ENCODE results near the gene LAMB3. TPM values are rescaled to one million over a fixed set of nuclear protein-coding genes. Genes with fewer than 3 reads are reported as not detected.

LAMB3 gene
- polyA plus RNA-seq, 1 of the 3 experiments (the other 2 are of a cell fraction): 18.0 TPM

- Histone ChIP-seq H3K27ac (ENCODE audit: low read depth in 2 of 2, low read length in 1 of 2) (peak overlapping the region in 1 of 2 experiments; percentile 23; a peak in 1 of 4 replicates), H3K9me3 (no peaks in the 10 kb centered on the region), H3K27me3 (ENCODE audit: insufficient read depth) (no peaks in the 10 kb centered on the region), H3K79me2 (ENCODE audit: insufficient read depth) (no peaks in the 10 kb centered on the region), H3K9me2 (no peaks in the 10 kb centered on the region), H3K4me3 (ENCODE audit: low read depth in 2 of 2, low read length in 1 of 2) (no peak overlapping the region), H3K4me2 (no peak overlapping the region), H3K36me3 (replicated peaks in 1 of 2; ENCODE audit: control insufficient read depth in 1 of 2, insufficient read depth in 2 of 2, low read length in 1 of 2) (peaks cover 0 to 13% of the 10 kb centered on the region in 2 experiments), H3F3A (replicated peaks; ENCODE audit: insufficient read depth) (no peaks in the 10 kb centered on the region), H2AFZ (ENCODE audit: low read depth) (no peak overlapping the region), H3K9ac (no peak overlapping the region), H4K20me1 (ENCODE audit: insufficient read depth) (no peaks in the 10 kb centered on the region), H3K4me1 (ENCODE audit: control insufficient read depth in 1 of 2, insufficient read depth in 2 of 2, low read depth in 1 of 2, low read length in 1 of 2) (no peaks in the 10 kb centered on the region)
- 85% methylated on average over 8 of the region's 20 CpGs for WGBS (ENCODE audit: low lambda C conversion rate)
- no peak for TF ChIP-seq IRF3 (IDR thresholded peaks at IDR 0.05; ENCODE audit: low read depth, low read length)
- TF ChIP-seq POLR2AphosphoS5 (IDR thresholded peaks at IDR 0.05; ENCODE audit: low read depth, low read length): no peak
- no peak for TF ChIP-seq GATA2 (CRISPR knock-in tag; IDR thresholded peaks at IDR 0.05)
- no peak for TF ChIP-seq SIN3A (IDR thresholded peaks at IDR 0.05; ENCODE audit: borderline replicate concordance, low read depth, low read length)
- no peak for TF ChIP-seq USF1 (IDR thresholded peaks at IDR 0.05; ENCODE audit: borderline replicate concordance, low read depth)
- TF ChIP-seq EP300 (IDR thresholded peaks at IDR 0.05; ENCODE audit: borderline replicate concordance in 1 of 2, low read depth in 1 of 2, low read length in 1 of 2): no peak
- TF ChIP-seq SMC3 (IDR thresholded peaks at IDR 0.05; ENCODE audit: low read depth, low read length): no peak
- TF ChIP-seq RFX5 (IDR thresholded peaks at IDR 0.05; ENCODE audit: low read length): no peak
- TF ChIP-seq CHD2 (IDR thresholded peaks at IDR 0.05; ENCODE audit: low read length, partially characterized antibody): no peak
- no peak for TF ChIP-seq TCF12 (IDR thresholded peaks at IDR 0.05)
- no peak for TF ChIP-seq MXI1 (IDR thresholded peaks at IDR 0.05; ENCODE audit: low read depth, low read length)
- TF ChIP-seq FOSL2 (IDR thresholded peaks at IDR 0.05; ENCODE audit: borderline replicate concordance, low read depth): no peak
- no peak for TF ChIP-seq NFIC (IDR thresholded peaks at IDR 0.05; ENCODE audit: borderline replicate concordance)
- no peak for TF ChIP-seq RAD21 (IDR thresholded peaks at IDR 0.05; ENCODE audit: low read length)
- no peak for TF ChIP-seq TEAD4 (IDR thresholded peaks at IDR 0.05; ENCODE audit: borderline replicate concordance, insufficient read depth)
- TF ChIP-seq FOXJ3 (CRISPR knock-in tag; IDR thresholded peaks at IDR 0.05): no peak
- TF ChIP-seq MEF2A (IDR thresholded peaks at IDR 0.05; ENCODE audit: borderline replicate concordance, low read depth): no peak
- TF ChIP-seq ZBTB33 (IDR thresholded peaks at IDR 0.05; ENCODE audit: borderline replicate concordance, low read depth): no peak
- ChIA-PET CTCF (interaction anchor here (1.0 to 2.5 kb wide), 4 partner anchors 14 to 65 kb away, joined by 3 to 9 read pairs (median 5); no protein-coding TSS in a partner anchor), POLR2A (no interaction called here)
- no peak for DNase-seq
Observed at GRCh38 chr1:209634005-209634737, 18.1 kb downstream of the LAMB3 start.
